Endothelial cell of umbilical vein (primary cell): ENCODE data around the gene TGFA. TPM values are rescaled to one million over a fixed set of nuclear protein-coding genes. Genes with fewer than 3 reads are reported as not detected.

Experiments
- BruUV-seq: library from RNA; stranded (reverse); fragments of 400-500 nt; replicated peaks from 2 replicates; lab custom pipeline; 2021; lab: Mats Ljungman, UMichigan
- CTCF ChIA-PET: fragments of 300-600, 350-600 bp; sonication (Branson Sonifier 250); formaldehyde crosslinking; loops from one replicate; lab custom pipeline; 2021; ENCODE audit warnings: antibody characterized with exemption, inconsistent platforms; lab: Charles Lee
- POLR2A ChIA-PET: fragments of 300-600, 350-600 bp; sonication (Branson Sonifier 250); formaldehyde crosslinking; loops from one replicate; lab custom pipeline; 2021; ENCODE audit warnings: antibody characterized with exemption, inconsistent platforms; lab: Charles Lee
- DNase-seq: peaks from one replicate; pipeline ENCODE4 v3.0.0-alpha.2; 2011; ENCODE audit warnings: low read depth, low spot score
- FAIRE-seq: peaks from 2 replicates; lab custom pipeline; 2011; peaks lifted over from hg19 to GRCh38; lab: Jason Lieb, UNC
- H2AFZ ChIP-seq: 2 replicates; pipeline ENCODE4 v1.6.0; 2012; ENCODE audit warnings: low read depth, low read length, control low read depth, inconsistent platforms
- H3K27ac ChIP-seq: 2 replicates; pipeline ENCODE4 v1.5.1; 2011; ENCODE audit warnings: low read depth, mild to moderate bottlenecking, control low read depth, low read length, moderate library complexity; ENCODE audit not compliant: insufficient read depth
- H3K27me3 ChIP-seq, 2 experiments: 2 replicates each; pipeline versions ENCODE4 v1.6.0 to v1.6.1; 2011; ENCODE audit warnings: low read length in 2 of 2, mixed read lengths in 1 of 2; ENCODE audit not compliant: control insufficient read depth in 2 of 2, insufficient read depth in 2 of 2
- H3K36me3 ChIP-seq, 2 experiments: 2 replicates in 1 of 2; 3 replicates in 1 of 2; pipeline ENCODE4 v1.5.1; 2011; ENCODE audit warnings: low read length in 2 of 2, mild to moderate bottlenecking in 1 of 2, moderate library complexity in 1 of 2; ENCODE audit not compliant: control insufficient read depth in 2 of 2, insufficient read depth in 2 of 2; ENCODE audit errors: extremely low read depth in 1 of 2
- H3K4me1 ChIP-seq: 3 replicates; pipeline ENCODE4 v1.5.1; 2011; ENCODE audit warnings: mild to moderate bottlenecking, low read length; ENCODE audit not compliant: control insufficient read depth, insufficient read depth; ENCODE audit errors: extremely low read depth
- H3K4me2 ChIP-seq: 2 replicates; pipeline ENCODE4 v1.6.1; 2011; ENCODE audit warnings: low read length, control low read depth, mixed read lengths; ENCODE audit not compliant: insufficient read depth
- H3K4me3 ChIP-seq, 3 experiments: fragments of 200-600 bp in 1 of 3; sonication (generic), shearing (Covaris generic) in 1 of 3; replicated peaks in 1 of 3; 2 replicates each; pipeline ENCODE4 v1.5.1; 2011 to 2016; ENCODE audit warnings: control low read depth in 3 of 3, low read length in 3 of 3, mild to moderate bottlenecking in 2 of 3, inconsistent platforms in 1 of 3, low read depth in 1 of 3, moderate library complexity in 1 of 3; ENCODE audit not compliant: insufficient read depth in 1 of 3
- H3K79me2 ChIP-seq: 2 replicates; pipeline ENCODE4 v1.6.0; 2012; ENCODE audit warnings: low read length, inconsistent platforms; ENCODE audit not compliant: control insufficient read depth, insufficient read depth
- H3K9ac ChIP-seq: replicated peaks from 2 replicates; pipeline ENCODE3; 2011; ENCODE audit warnings: low read length, control low read depth; ENCODE audit not compliant: insufficient read depth; ENCODE audit errors: extremely low read depth
- H3K9me1 ChIP-seq: replicated peaks from 3 replicates; pipeline ENCODE4 v1.6.0; 2011; ENCODE audit warnings: mild to moderate bottlenecking, low read length; ENCODE audit not compliant: control insufficient read depth, insufficient read depth; ENCODE audit errors: extremely low read depth
- H3K9me3 ChIP-seq: replicated peaks from 2 replicates; pipeline ENCODE4 v1.5.1; 2012; ENCODE audit warnings: low read length, inconsistent platforms; ENCODE audit not compliant: control insufficient read depth, insufficient read depth
- H4K20me1 ChIP-seq: replicated peaks from 2 replicates; pipeline ENCODE3; 2011; ENCODE audit warnings: mild to moderate bottlenecking, low read length; ENCODE audit not compliant: control insufficient read depth, insufficient read depth; ENCODE audit errors: extremely low read depth
- EZH2 ChIP-seq: IDR thresholded peaks from 2 replicates; pipeline ENCODE4 v1.6.1; 2012; ENCODE audit warnings: borderline replicate concordance, low read depth, mild to moderate bottlenecking, moderate library complexity, low read length, inconsistent platforms; ENCODE audit not compliant: severe bottlenecking
- FOS ChIP-seq: IDR thresholded peaks from 2 replicates; pipeline ENCODE4 v1.6.1; 2011; ENCODE audit warnings: mild to moderate bottlenecking, low read length, moderate library complexity, borderline replicate concordance; ENCODE audit not compliant: insufficient read depth
- GATA2 ChIP-seq: IDR thresholded peaks from 2 replicates; pipeline ENCODE4 v1.7.0; 2011; ENCODE audit warnings: low read depth, mild to moderate bottlenecking, moderate library complexity, mixed read lengths, low read length; ENCODE audit not compliant: insufficient read length, insufficient read depth
- MYC ChIP-seq: IDR thresholded peaks from one replicate; pipeline ENCODE4 v1.6.1; 2011; ENCODE audit warnings: mild to moderate bottlenecking, low read depth, low read length
- POLR2A ChIP-seq: IDR thresholded peaks from 2 replicates; pipeline ENCODE4 v1.6.1; 2012; ENCODE audit warnings: low read depth, mild to moderate bottlenecking, control low read depth, low read length
- POLR2AphosphoS5 ChIP-seq: IDR thresholded peaks from 2 replicates; pipeline ENCODE4 v1.6.1; 2012; ENCODE audit warnings: low read depth, mild to moderate bottlenecking, control low read depth, low read length, moderate library complexity; ENCODE audit not compliant: insufficient read depth
- dilution Hi-C: fragments of 300-500 bp; cut with MboI; formaldehyde crosslinking; loops from one replicate; pipeline ENCODE4 v1.15.0; 2019; ENCODE audit warnings: low sequenced_read_pairs; ENCODE audit not compliant: extremely low pct_ligation_motif_present
- intact Hi-C: fragments of 100-400 bp; cut with micrococcal nuclease; formaldehyde crosslinking; loops from one replicate; pipeline ENCODE4 v1.10.0; 2022
- polyA plus RNA-seq, 4 experiments: library from polyadenylated mRNA; depleted of rRNA in 3 of 4; stranded (reverse) in 3 of 4; unstranded in 1 of 4; fragments of >200 nt; gene quantifications; 2 replicates each; pipeline versions ENCODE4 v1.2.1 to v1.2.3, GENCODE V29; 2011 to 2012; ENCODE audit warnings: missing spikeins in 1 of 4
- total RNA-seq: library from RNA; stranded (reverse); gene quantifications from 2 replicates; pipeline ENCODE4 v1.2.3, GENCODE V29; 2021
- TF ChIP-seq, protein P1 (sequence below): IDR thresholded peaks from 2 replicates; pipeline ENCODE4 v1.6.1; 2011; ENCODE audit not compliant: insufficient read depth, insufficient read length
- TF ChIP-seq, protein P2 (sequence below), 2 donors: IDR thresholded peaks; 1 replicate in 1 of 2; 2 replicates in 1 of 2; pipeline ENCODE4 v1.5.1; 2011; ENCODE audit warnings: low read length in 2 of 2, mild to moderate bottlenecking in 2 of 2, moderate library complexity in 2 of 2, control low read depth in 1 of 2, inconsistent platforms in 1 of 2, low read depth in 1 of 2; ENCODE audit not compliant: insufficient read depth in 1 of 2; ENCODE audit errors: extremely low read depth in 1 of 2

TGFA gene
- total and polyA plus RNA-seq, 2 donors (not counting 3 experiments of a cell fraction or from before 2014, with no cell fraction given) = 0.22 to 0.32 TPM

DNA sequence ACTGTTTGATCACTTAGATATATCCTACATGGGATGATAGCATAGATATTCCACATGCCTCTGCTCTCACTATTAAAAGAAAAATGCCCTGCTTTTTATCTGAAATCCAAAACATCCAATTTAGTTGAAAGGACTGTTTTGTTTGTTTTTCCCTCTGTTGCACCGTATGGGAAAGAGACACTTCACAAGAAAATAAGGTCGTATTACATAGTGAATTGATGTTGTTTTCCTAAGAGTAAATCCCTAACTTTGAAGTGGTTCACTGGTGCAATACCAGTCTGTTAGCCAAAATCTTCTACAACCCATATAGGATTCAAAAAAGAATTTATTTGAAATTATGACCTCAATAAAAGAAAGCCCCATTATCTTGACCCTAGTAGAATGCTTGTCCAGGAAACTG lies 18.1 kb downstream of the TGFA start:
- Histone ChIP-seq H3K9ac (no peak overlapping the region), H3K36me3 (no peaks in the 10 kb centered on the region), H3K9me3 (no peaks in the 10 kb centered on the region), H3K27me3 (peaks cover 4 to 17% of the 10 kb centered on the region in 2 experiments), H3K4me2 (no peak overlapping the region), H3K9me1 (no peaks in the 10 kb centered on the region), H3K79me2 (no peaks in the 10 kb centered on the region), H3K4me1 (no peaks in the 10 kb centered on the region), H4K20me1 (no peaks in the 10 kb centered on the region), H2AFZ (no peak overlapping the region), H3K27ac (no peak overlapping the region), H3K4me3 (no peak overlapping the region)
- TF ChIP-seq, protein P1, sequence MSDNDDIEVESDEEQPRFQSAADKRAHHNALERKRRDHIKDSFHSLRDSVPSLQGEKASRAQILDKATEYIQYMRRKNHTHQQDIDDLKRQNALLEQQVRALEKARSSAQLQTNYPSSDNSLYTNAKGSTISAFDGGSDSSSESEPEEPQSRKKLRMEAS = no peak
- TF ChIP-seq FOS = no peak
- TF ChIP-seq, protein P2, sequence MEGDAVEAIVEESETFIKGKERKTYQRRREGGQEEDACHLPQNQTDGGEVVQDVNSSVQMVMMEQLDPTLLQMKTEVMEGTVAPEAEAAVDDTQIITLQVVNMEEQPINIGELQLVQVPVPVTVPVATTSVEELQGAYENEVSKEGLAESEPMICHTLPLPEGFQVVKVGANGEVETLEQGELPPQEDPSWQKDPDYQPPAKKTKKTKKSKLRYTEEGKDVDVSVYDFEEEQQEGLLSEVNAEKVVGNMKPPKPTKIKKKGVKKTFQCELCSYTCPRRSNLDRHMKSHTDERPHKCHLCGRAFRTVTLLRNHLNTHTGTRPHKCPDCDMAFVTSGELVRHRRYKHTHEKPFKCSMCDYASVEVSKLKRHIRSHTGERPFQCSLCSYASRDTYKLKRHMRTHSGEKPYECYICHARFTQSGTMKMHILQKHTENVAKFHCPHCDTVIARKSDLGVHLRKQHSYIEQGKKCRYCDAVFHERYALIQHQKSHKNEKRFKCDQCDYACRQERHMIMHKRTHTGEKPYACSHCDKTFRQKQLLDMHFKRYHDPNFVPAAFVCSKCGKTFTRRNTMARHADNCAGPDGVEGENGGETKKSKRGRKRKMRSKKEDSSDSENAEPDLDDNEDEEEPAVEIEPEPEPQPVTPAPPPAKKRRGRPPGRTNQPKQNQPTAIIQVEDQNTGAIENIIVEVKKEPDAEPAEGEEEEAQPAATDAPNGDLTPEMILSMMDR (IDR thresholded peaks at IDR 0.05; ENCODE audit: extremely low read depth in 1 of 2, insufficient read depth in 1 of 2, low read depth in 1 of 2, low read length in 2 of 2) = no peak
- TF ChIP-seq GATA2 = no peak
- TF ChIP-seq POLR2AphosphoS5 = no peak
- TF ChIP-seq EZH2 = no peak
- no peak for TF ChIP-seq POLR2A
- TF ChIP-seq MYC = no peak
- FAIRE-seq (no peak), DNase-seq (no peak)
- intact Hi-C loops (no loop called here), dilution Hi-C loops (no loop called here)
- BruUV-seq = no TSS peak
- POLR2A ChIA-PET = no interaction called here
- CTCF ChIA-PET = no interaction called here
